ENCODE results near the gene CASS4. TPM values are rescaled to one million over a fixed set of nuclear protein-coding genes. Genes with fewer than 3 reads are reported as not detected.

The CASS4 gene
- total RNA-seq, 1 experiment from 2014 or later, result 0.17 TPM

DNA sequence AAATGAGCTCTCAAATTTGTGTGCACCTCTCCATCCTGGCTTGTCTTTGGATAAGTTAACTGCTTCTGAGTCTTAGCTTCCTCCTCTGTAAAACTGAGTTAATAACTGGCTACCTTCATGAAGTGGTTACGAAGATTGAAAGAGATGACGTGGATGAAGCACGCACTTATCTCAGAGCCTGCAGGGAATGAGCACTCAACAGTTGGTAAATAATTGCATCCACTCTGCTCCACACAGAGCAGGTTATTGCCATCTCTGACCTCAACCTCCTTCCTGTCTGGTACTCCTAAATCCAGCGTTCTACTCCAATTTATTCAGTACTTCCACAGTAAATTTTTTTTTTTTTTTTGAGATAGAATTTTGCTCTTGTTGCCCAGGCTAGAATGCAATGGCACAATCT lies 26.9 kb upstream of the CASS4 start:
- DNase-seq (ENCODE audit: low read depth, low spot score) (no peak), ATAC-seq (no peak)
- ChIA-PET POLR2A (no interaction called here), CTCF (no interaction called here), RAD21 (ENCODE audit: low non-redundant PET in 1 of 2, low total read pairs in 2 of 2, uncharacterized antibody in 2 of 2, unreplicated experiment in 2 of 2) (no interaction called here)
- H3K4me3 ChIP-seq (replicated peaks in 1 of 2; ENCODE audit: low read depth in 1 of 2, low read length in 2 of 2), result no peak overlapping the region
- BruUV-seq (replicated peaks), result no TSS peak
- H3K9me3 ChIP-seq (ENCODE audit: control insufficient read depth in 1 of 2, insufficient read depth in 1 of 2, low read depth in 1 of 2, low read length in 2 of 2), result no peaks in the 10 kb centered on the region
- H3K9me2 ChIP-seq (ENCODE audit: insufficient read depth), result no peaks in the 10 kb centered on the region
- H2AFZ ChIP-seq (ENCODE audit: low read depth, low read length, poor library complexity, severe bottlenecking), result no peak overlapping the region
- TF ChIP-seq CBX3 (IDR thresholded peaks at IDR 0.05; ENCODE audit: low read depth), result no peak
- no peak for TF ChIP-seq POLR2A (IDR thresholded peaks at IDR 0.05; ENCODE audit: borderline replicate concordance, extremely low read depth, insufficient read depth, insufficient read length)
- no peak for TF ChIP-seq JUND (IDR thresholded peaks at IDR 0.05)
- TF ChIP-seq ATF3 (IDR thresholded peaks at IDR 0.05), result no peak
- TF ChIP-seq SRF (IDR thresholded peaks at IDR 0.05; ENCODE audit: low read depth), result no peak
- TF ChIP-seq FOSL1 (IDR thresholded peaks at IDR 0.05; ENCODE audit: low read depth), result no peak
- no peak for TF ChIP-seq CEBPB (IDR thresholded peaks at IDR 0.05; ENCODE audit: low read depth)
- TF ChIP-seq, protein P1, sequence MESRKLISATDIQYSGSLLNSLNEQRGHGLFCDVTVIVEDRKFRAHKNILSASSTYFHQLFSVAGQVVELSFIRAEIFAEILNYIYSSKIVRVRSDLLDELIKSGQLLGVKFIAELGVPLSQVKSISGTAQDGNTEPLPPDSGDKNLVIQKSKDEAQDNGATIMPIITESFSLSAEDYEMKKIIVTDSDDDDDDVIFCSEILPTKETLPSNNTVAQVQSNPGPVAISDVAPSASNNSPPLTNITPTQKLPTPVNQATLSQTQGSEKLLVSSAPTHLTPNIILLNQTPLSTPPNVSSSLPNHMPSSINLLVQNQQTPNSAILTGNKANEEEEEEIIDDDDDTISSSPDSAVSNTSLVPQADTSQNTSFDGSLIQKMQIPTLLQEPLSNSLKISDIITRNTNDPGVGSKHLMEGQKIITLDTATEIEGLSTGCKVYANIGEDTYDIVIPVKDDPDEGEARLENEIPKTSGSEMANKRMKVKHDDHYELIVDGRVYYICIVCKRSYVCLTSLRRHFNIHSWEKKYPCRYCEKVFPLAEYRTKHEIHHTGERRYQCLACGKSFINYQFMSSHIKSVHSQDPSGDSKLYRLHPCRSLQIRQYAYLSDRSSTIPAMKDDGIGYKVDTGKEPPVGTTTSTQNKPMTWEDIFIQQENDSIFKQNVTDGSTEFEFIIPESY (IDR thresholded peaks at IDR 0.05; ENCODE audit: extremely low read depth, insufficient replicate concordance, low read length), result no peak
- TF ChIP-seq YY1 (IDR thresholded peaks at IDR 0.05; ENCODE audit: extremely low read depth, insufficient replicate concordance, low read depth, low read length), result no peak
- TF ChIP-seq ZNF274 (IDR thresholded peaks at IDR 0.05; ENCODE audit: low read depth, low read length), result no peak
- no peak for TF ChIP-seq EZH2phosphoT487 (IDR thresholded peaks at IDR 0.05; ENCODE audit: borderline replicate concordance)
- no peak for TF ChIP-seq ZFX (IDR thresholded peaks at IDR 0.05)
- TF ChIP-seq EGR1 (IDR thresholded peaks at IDR 0.05; ENCODE audit: low read depth), result no peak
- TF ChIP-seq ELF1 (IDR thresholded peaks at IDR 0.05; ENCODE audit: borderline replicate concordance, low read depth), result no peak
- TF ChIP-seq, protein P2, sequence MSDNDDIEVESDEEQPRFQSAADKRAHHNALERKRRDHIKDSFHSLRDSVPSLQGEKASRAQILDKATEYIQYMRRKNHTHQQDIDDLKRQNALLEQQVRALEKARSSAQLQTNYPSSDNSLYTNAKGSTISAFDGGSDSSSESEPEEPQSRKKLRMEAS (IDR thresholded peaks at IDR 0.05), result no peak
- no peak for TF ChIP-seq CTCF (IDR thresholded peaks at IDR 0.05 in 2 of 3, conservative IDR thresholded peaks at IDR 0.05 in 1 of 3; ENCODE audit: borderline replicate concordance in 1 of 3, insufficient read depth in 1 of 3, low read depth in 2 of 3, low read length in 2 of 3)
- TF ChIP-seq TCF7L2 (IDR thresholded peaks at IDR 0.05; ENCODE audit: borderline replicate concordance, extremely low read depth, insufficient read depth, insufficient read length), result no peak
- no peak for TF ChIP-seq SP1 (IDR thresholded peaks at IDR 0.05; ENCODE audit: low read depth)
- H3K4me1 ChIP-seq (ENCODE audit: control insufficient read depth in 1 of 2, insufficient read depth in 2 of 2, low read length in 2 of 2), result no peaks in the 10 kb centered on the region
- H3K4me2 ChIP-seq (ENCODE audit: low read length), result no peak overlapping the region
- peaks cover 40 to 59% of the 10 kb centered on the region in 2 experiments for H3K36me3 ChIP-seq (ENCODE audit: control insufficient read depth in 1 of 2, insufficient read depth in 2 of 2, low read length in 2 of 2)
- H3K9ac ChIP-seq (ENCODE audit: low read length), result no peak overlapping the region
- intact Hi-C loops (cut with micrococcal nuclease), result no loop called here
- no peaks in the 10 kb centered on the region for H3K27me3 ChIP-seq (ENCODE audit: insufficient read depth, low read length)
- H4K20me1 ChIP-seq (ENCODE audit: insufficient read depth), result no peaks in the 10 kb centered on the region
- H3K79me2 ChIP-seq (ENCODE audit: insufficient read depth, low read length), result peaks cover 96% of the 10 kb centered on the region
- H3K27ac ChIP-seq (ENCODE audit: low read depth, low read length), result no peak overlapping the region

Measured in HCT116 (cell line).